Neural progenitor cell (in vitro differentiated cells): ENCODE measurements around the gene MDGA2. TPM values are rescaled to one million over a fixed set of nuclear protein-coding genes. Genes with fewer than 3 reads are reported as not detected.

ENCODE experiments used
- DNase-seq: peaks from one replicate; pipeline ENCODE4 v3.0.0-alpha.2; 2016; ENCODE audit warnings: low spot score
- H2AFZ ChIP-seq: fragments of 200-600 bp; sonication (generic); replicated peaks from 2 replicates; pipeline ENCODE4 v1.6.1; 2016; ENCODE audit warnings: antibody characterized with exemption
- H3F3A ChIP-seq: fragments of 200-600 bp; sonication (generic); 2 replicates; pipeline ENCODE4 v1.6.1; 2016; ENCODE audit warnings: antibody characterized with exemption, low read depth
- H3K27ac ChIP-seq: fragments of 200-600 bp; sonication (generic); 2 replicates; pipeline ENCODE4 v1.5.1; 2016; ENCODE audit warnings: mild to moderate bottlenecking
- H3K27me3 ChIP-seq: fragments of 200-600 bp; sonication (generic); 2 replicates; pipeline ENCODE4 v1.6.1; 2016; ENCODE audit warnings: mild to moderate bottlenecking, moderate library complexity
- H3K36me3 ChIP-seq: fragments of 200-600 bp; sonication (generic); 2 replicates; pipeline ENCODE4 v1.5.1; 2016
- H3K4me1 ChIP-seq: fragments of 200-600 bp; sonication (generic); 2 replicates; pipeline ENCODE4 v1.6.1; 2016; ENCODE audit warnings: mixed run types
- H3K4me2 ChIP-seq: fragments of 200-600 bp; sonication (generic); 2 replicates; pipeline ENCODE4 v1.6.1; 2016
- H3K4me3 ChIP-seq: fragments of 200-600 bp; sonication (generic); 2 replicates; pipeline ENCODE4 v1.5.1; 2016
- H3K79me2 ChIP-seq: fragments of 200-600 bp; sonication (generic); 2 replicates; pipeline ENCODE4 v1.6.1; 2016; ENCODE audit warnings: low read depth
- H3K9ac ChIP-seq: fragments of 200-600 bp; sonication (generic); 2 replicates; pipeline ENCODE4 v1.6.1; 2016
- H3K9me3 ChIP-seq: fragments of 200-600 bp; sonication (generic); 2 replicates; pipeline ENCODE4 v1.5.1; 2016; ENCODE audit warnings: low read depth
- H4K20me1 ChIP-seq: fragments of 200-600 bp; sonication (generic); 2 replicates; pipeline ENCODE4 v1.6.1; 2016; ENCODE audit warnings: low read depth
- H3K27ac Mint-ChIP-seq: 3 replicates; pipeline ENCODE4 v1.8.0; 2021; ENCODE audit warnings: mixed read lengths
- H3K27me3 Mint-ChIP-seq: 2 replicates; pipeline ENCODE4 v1.8.0; 2022; ENCODE audit warnings: low read depth, mild to moderate bottlenecking, inconsistent platforms, moderate library complexity, mixed read lengths; ENCODE audit not compliant: insufficient read depth
- H3K36me3 Mint-ChIP-seq: 3 replicates; pipeline ENCODE4 v1.8.0; 2021; ENCODE audit warnings: mixed read lengths
- H3K4me1 Mint-ChIP-seq: 3 replicates; pipeline ENCODE4 v1.8.0; 2021; ENCODE audit warnings: mixed read lengths
- H3K4me3 Mint-ChIP-seq: 3 replicates; pipeline ENCODE4 v1.8.0; 2021; ENCODE audit warnings: mild to moderate bottlenecking, moderate library complexity, mixed read lengths
- H3K9me3 Mint-ChIP-seq: 3 replicates; pipeline ENCODE4 v1.8.0; 2020; ENCODE audit warnings: mixed read lengths
- EZH2 ChIP-seq: fragments of 200-600 bp; sonication (generic); IDR thresholded peaks from 2 replicates; pipeline ENCODE4 v1.6.1; 2017; ENCODE audit warnings: antibody characterized with exemption, mild to moderate bottlenecking, moderate library complexity
- EZH2phosphoT487 ChIP-seq: fragments of 200-600 bp; sonication (generic); IDR thresholded peaks from 2 replicates; pipeline ENCODE4 v1.6.1; 2017; ENCODE audit warnings: antibody characterized with exemption
- total RNA-seq: library from RNA; depleted of rRNA; stranded (reverse); fragments of >200 nt; gene quantifications from 2 replicates; pipeline ENCODE4 v1.2.3, GENCODE V29; 2015; ENCODE audit warnings: low replicate concordance
- TF ChIP-seq, protein P1 (sequence below): fragments of 200-600 bp; sonication (generic); IDR thresholded peaks from 2 replicates; pipeline ENCODE4 v1.5.1; 2017; ENCODE audit warnings: antibody characterized with exemption, mild to moderate bottlenecking

The MDGA2 gene
- total RNA-seq, 1 donor from 2014 or later: 1.0 TPM

DNA sequence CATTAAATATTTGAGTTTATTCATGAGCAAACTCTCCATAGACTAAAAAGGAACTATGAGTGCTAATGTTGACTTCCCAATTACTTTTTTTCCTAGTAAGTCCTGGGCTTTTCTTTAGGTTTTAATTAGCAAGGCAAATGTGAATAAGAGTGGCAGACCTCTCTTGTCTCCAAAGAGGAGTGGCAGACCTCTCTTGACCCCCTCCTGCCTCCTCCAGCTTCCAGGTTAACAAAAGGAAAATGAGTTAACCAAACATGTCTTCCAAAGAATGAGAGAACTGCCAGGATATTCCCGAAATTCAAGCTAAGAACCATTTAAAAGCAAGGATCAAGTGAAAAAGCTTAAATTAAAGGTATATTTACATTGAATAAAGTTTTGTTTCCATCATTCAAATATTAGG is 253.2 kb downstream of the MDGA2 start:
- Histone ChIP-seq H3F3A (no peaks in the 10 kb centered on the region), H3K9ac (no peak overlapping the region), H3K4me2 (peak overlapping the region; percentile 76), H2AFZ (peak overlapping the region; percentile 43), H3K9me3 (no peaks in the 10 kb centered on the region), H3K4me3 (peak overlapping the region; percentile 15), H4K20me1 (no peaks in the 10 kb centered on the region), H3K79me2 (no peaks in the 10 kb centered on the region), H3K4me1 (peaks cover 30% of the 10 kb centered on the region), H3K27ac (peak overlapping the region; percentile 39), H3K27me3 (no peaks in the 10 kb centered on the region), H3K36me3 (no peaks in the 10 kb centered on the region)
- peak overlapping the region; percentile 95 for H3K27ac Mint-ChIP-seq
- peak overlapping the region; percentile 38 for H3K4me3 Mint-ChIP-seq
- DNase-seq: peak; percentile 65
- TF ChIP-seq EZH2 (no peak), EZH2phosphoT487 (no peak)
- TF ChIP-seq, protein P1, sequence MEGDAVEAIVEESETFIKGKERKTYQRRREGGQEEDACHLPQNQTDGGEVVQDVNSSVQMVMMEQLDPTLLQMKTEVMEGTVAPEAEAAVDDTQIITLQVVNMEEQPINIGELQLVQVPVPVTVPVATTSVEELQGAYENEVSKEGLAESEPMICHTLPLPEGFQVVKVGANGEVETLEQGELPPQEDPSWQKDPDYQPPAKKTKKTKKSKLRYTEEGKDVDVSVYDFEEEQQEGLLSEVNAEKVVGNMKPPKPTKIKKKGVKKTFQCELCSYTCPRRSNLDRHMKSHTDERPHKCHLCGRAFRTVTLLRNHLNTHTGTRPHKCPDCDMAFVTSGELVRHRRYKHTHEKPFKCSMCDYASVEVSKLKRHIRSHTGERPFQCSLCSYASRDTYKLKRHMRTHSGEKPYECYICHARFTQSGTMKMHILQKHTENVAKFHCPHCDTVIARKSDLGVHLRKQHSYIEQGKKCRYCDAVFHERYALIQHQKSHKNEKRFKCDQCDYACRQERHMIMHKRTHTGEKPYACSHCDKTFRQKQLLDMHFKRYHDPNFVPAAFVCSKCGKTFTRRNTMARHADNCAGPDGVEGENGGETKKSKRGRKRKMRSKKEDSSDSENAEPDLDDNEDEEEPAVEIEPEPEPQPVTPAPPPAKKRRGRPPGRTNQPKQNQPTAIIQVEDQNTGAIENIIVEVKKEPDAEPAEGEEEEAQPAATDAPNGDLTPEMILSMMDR: no peak
- H3K36me3 Mint-ChIP-seq: no peaks in the 10 kb centered on the region
- no peaks in the 10 kb centered on the region for H3K27me3 Mint-ChIP-seq
- H3K4me1 Mint-ChIP-seq: peaks cover 29% of the 10 kb centered on the region
- H3K9me3 Mint-ChIP-seq: peaks cover 6% of the 10 kb centered on the region

DNA sequence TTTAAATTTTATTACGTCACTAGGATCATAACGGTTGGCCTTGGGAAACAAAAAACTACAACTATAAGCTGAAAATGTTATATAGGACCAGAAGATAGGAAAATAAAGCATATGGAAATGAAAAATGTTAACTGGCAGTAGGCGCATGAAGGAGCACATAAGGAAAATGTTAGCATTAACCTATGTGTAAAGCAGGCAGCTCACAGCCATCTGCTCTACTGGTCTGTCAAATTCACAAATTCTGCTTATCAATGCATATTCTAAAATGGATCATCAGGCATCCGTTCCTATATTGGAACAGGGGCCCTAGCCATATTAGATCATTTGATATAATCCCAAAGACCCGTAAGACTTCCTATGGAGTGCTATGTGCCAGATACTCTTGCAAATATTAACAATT is 263.9 kb downstream of the MDGA2 start:
- Mint-ChIP-seq H3K27ac (no peak overlapping the region), H3K9me3 (no peaks in the 10 kb centered on the region), H3K4me3 (no peak overlapping the region), H3K4me1 (no peaks in the 10 kb centered on the region), H3K36me3 (no peaks in the 10 kb centered on the region), H3K27me3 (no peaks in the 10 kb centered on the region)
- H3K4me1 ChIP-seq: no peaks in the 10 kb centered on the region
- H3F3A ChIP-seq: no peaks in the 10 kb centered on the region
- no peak overlapping the region for H3K4me2 ChIP-seq
- H3K9ac ChIP-seq: no peak overlapping the region
- TF ChIP-seq EZH2phosphoT487 (no peak), EZH2 (no peak)
- TF ChIP-seq, protein P1: no peak
- DNase-seq: no peak
- H3K27me3 ChIP-seq: no peaks in the 10 kb centered on the region
- H3K27ac ChIP-seq: no peak overlapping the region
- no peak overlapping the region for H3K4me3 ChIP-seq
- H4K20me1 ChIP-seq: no peaks in the 10 kb centered on the region
- H3K9me3 ChIP-seq: no peaks in the 10 kb centered on the region
- no peaks in the 10 kb centered on the region for H3K36me3 ChIP-seq
- H3K79me2 ChIP-seq: no peaks in the 10 kb centered on the region
- no peak overlapping the region for H2AFZ ChIP-seq

- no peak overlapping the region for H3K9ac ChIP-seq
- H3K4me1 ChIP-seq: peaks cover 18% of the 10 kb centered on the region
- H3K4me3 ChIP-seq: no peak overlapping the region
- H3K4me2 ChIP-seq: no peak overlapping the region
- H4K20me1 ChIP-seq: no peaks in the 10 kb centered on the region
- no peaks in the 10 kb centered on the region for H3K9me3 ChIP-seq
- Mint-ChIP-seq H3K27ac (no peak overlapping the region), H3K4me3 (no peak overlapping the region), H3K27me3 (no peaks in the 10 kb centered on the region), H3K9me3 (no peaks in the 10 kb centered on the region), H3K36me3 (peaks cover 2% of the 10 kb centered on the region), H3K4me1 (peaks cover 17% of the 10 kb centered on the region)
- peaks cover 5% of the 10 kb centered on the region for H3F3A ChIP-seq
- no peaks in the 10 kb centered on the region for H3K79me2 ChIP-seq
- TF ChIP-seq EZH2 (no peak), EZH2phosphoT487 (no peak)
- TF ChIP-seq, protein P1: no peak
- H3K36me3 ChIP-seq: no peaks in the 10 kb centered on the region
- no peak overlapping the region for H2AFZ ChIP-seq
- no peak for DNase-seq
- H3K27me3 ChIP-seq: no peaks in the 10 kb centered on the region
- H3K27ac ChIP-seq: no peak overlapping the region
Measured at GRCh38 chr14:47392326-47392725, 283.1 kb downstream of the MDGA2 start.
